ENCODE measurements around the gene LAMA3. TPM values are rescaled to one million over a fixed set of nuclear protein-coding genes. Genes with fewer than 3 reads are reported as not detected.

Gene LAMA3
- total RNA-seq, 1 donor from 2014 or later, result 1.2 TPM

- no peak for DNase-seq (ENCODE audit: low spot score in 2 of 2)
- FAIRE-seq, result no peak
Observed at GRCh38 chr18:23758281-23758680, 69.0 kb downstream of the LAMA3 start.

GRCh38 chr18:23761941-23762340 is 72.7 kb downstream of the LAMA3 start:
- DNase-seq (ENCODE audit: low spot score in 2 of 2) (no peak), FAIRE-seq (no peak)

- no peak for FAIRE-seq
- DNase-seq (ENCODE audit: low spot score in 2 of 2), result no peak
Observed at GRCh38 chr18:23763343-23763742, 74.1 kb downstream of the LAMA3 start.

- no peak for DNase-seq (ENCODE audit: low spot score in 2 of 2)
- no peak for FAIRE-seq
Observed at GRCh38 chr18:23765931-23766330, 76.7 kb downstream of the LAMA3 start.

- FAIRE-seq (no peak), DNase-seq (ENCODE audit: low spot score in 2 of 2) (no peak)
Observed at GRCh38 chr18:23772327-23773024, 83.2 kb downstream of the LAMA3 start.

- DNase-seq (ENCODE audit: low spot score in 2 of 2), result no peak
- no peak for FAIRE-seq
Observed at GRCh38 chr18:23776306-23776705, 87.1 kb downstream of the LAMA3 start.

GRCh38 chr18:23778828-23779227 is 89.6 kb downstream of the LAMA3 start:
- DNase-seq (ENCODE audit: low spot score in 2 of 2) (no peak), FAIRE-seq (no peak)

- FAIRE-seq (no peak), DNase-seq (ENCODE audit: low spot score in 2 of 2) (no peak)
Observed at GRCh38 chr18:23779696-23780303, 90.5 kb downstream of the LAMA3 start.

GRCh38 chr18:23784832-23785245 is 95.6 kb downstream of the LAMA3 start:
- no peak for FAIRE-seq
- no peak for DNase-seq (ENCODE audit: low spot score in 2 of 2)

- no peak for FAIRE-seq
- no peak for DNase-seq (ENCODE audit: low spot score in 2 of 2)
Observed at GRCh38 chr18:23793051-23793450, 103.8 kb downstream of the LAMA3 start.

- no peak for DNase-seq (ENCODE audit: low spot score in 2 of 2)
- no peak for FAIRE-seq
Observed at GRCh38 chr18:23793985-23794867, 105.0 kb downstream of the LAMA3 start.

- FAIRE-seq (no peak), DNase-seq (ENCODE audit: low spot score in 2 of 2) (no peak)
Observed at GRCh38 chr18:23798249-23798648, 109.0 kb downstream of the LAMA3 start.

- FAIRE-seq (no peak), DNase-seq (ENCODE audit: low spot score in 2 of 2) (no peak)
Observed at GRCh38 chr18:23798824-23799223, 109.6 kb downstream of the LAMA3 start.

GRCh38 chr18:23799540-23799939 is 110.3 kb downstream of the LAMA3 start:
- DNase-seq (ENCODE audit: low spot score in 2 of 2) (no peak), FAIRE-seq (no peak)

- DNase-seq (ENCODE audit: low spot score in 2 of 2) (no peak), FAIRE-seq (no peak)
Observed at GRCh38 chr18:23800902-23801301, 111.6 kb downstream of the LAMA3 start.

GRCh38 chr18:23802817-23803216 is 113.6 kb downstream of the LAMA3 start:
- no peak for DNase-seq (ENCODE audit: low spot score in 2 of 2)
- no peak for FAIRE-seq

GRCh38 chr18:23803755-23804154 is 114.5 kb downstream of the LAMA3 start:
- no peak for DNase-seq (ENCODE audit: low spot score in 2 of 2)
- no peak for FAIRE-seq

- DNase-seq (ENCODE audit: low spot score in 2 of 2), result no peak
- FAIRE-seq, result no peak
Observed at GRCh38 chr18:23805898-23806297, 116.6 kb downstream of the LAMA3 start.

GRCh38 chr18:23809415-23809814 is 120.2 kb downstream of the LAMA3 start:
- DNase-seq (ENCODE audit: low spot score in 2 of 2), result no peak
- no peak for FAIRE-seq

GRCh38 chr18:23810396-23810795 is 121.1 kb downstream of the LAMA3 start:
- DNase-seq (ENCODE audit: low spot score in 2 of 2) (no peak), FAIRE-seq (no peak)

GRCh38 chr18:23811176-23811575 is 121.9 kb downstream of the LAMA3 start:
- no peak for FAIRE-seq
- DNase-seq (ENCODE audit: low spot score in 2 of 2), result no peak

Measured in frontal cortex (tissue), 4 donors.